Measurements from ENCODE around the gene ATAD3B.

DNA sequence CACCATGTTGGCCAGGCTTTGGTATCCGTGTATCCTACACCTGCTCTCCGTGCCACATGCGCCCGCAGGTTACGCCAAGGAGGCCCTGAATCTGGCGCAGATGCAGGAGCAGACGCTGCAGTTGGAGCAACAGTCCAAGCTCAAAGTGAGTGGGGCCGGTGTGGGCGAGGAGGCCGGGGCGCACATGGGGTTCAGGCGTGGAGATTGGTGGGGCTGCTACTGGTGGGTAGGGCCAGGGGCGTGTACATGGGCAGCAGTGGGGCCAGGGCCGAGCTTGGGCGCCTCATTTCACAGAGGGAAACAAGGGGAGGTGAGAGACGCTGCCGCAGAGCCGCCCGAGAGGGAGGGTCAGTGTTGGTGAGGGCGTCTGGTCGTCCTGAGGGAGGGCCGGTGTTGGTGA is 5.6 kb downstream of the ATAD3B start:
- TF ChIP-seq CTCF (IDR thresholded peaks at IDR 0.05 in 4 of 5, conservative IDR thresholded peaks at IDR 0.05 in 1 of 5) (no peak), POLR2A (IDR thresholded peaks at IDR 0.05) (no peak)
